ENCODE measurements around the gene PCCA. TPM values are rescaled to one million over a fixed set of nuclear protein-coding genes. Genes with fewer than 3 reads are reported as not detected.

The PCCA gene
- total RNA-seq, 1 experiment from 2014 or later: 52.8 TPM

GRCh38 chr13:100148422-100148821 is 59.5 kb downstream of the PCCA start (continued):
- TF ChIP-seq ARID4B (CRISPR knock-in tag; IDR thresholded peaks at IDR 0.05; ENCODE audit: borderline replicate concordance) (no peak), FOXP4 (CRISPR knock-in tag; IDR thresholded peaks at IDR 0.05) (peak; percentile 91; the same call in 1 of the 2 replicates), RORB (CRISPR knock-in tag; IDR thresholded peaks at IDR 0.05) (no peak), JAZF1 (CRISPR knock-in tag; IDR thresholded peaks at IDR 0.05) (no peak), MLX (CRISPR knock-in tag; IDR thresholded peaks at IDR 0.05) (no peak)

GRCh38 chr13:100149389-100149788 is 60.5 kb downstream of the PCCA start:
- DNase-seq (ENCODE audit: low spot score): no peak
- H3K4me3 Mint-ChIP-seq: peak overlapping the region; percentile 22; the same call in 1 of the 2 replicates
- H3K36me3 Mint-ChIP-seq: peaks cover 17% of the 10 kb centered on the region
- H3K4me1 Mint-ChIP-seq: peaks cover 58% of the 10 kb centered on the region
- H3K27me3 Mint-ChIP-seq (ENCODE audit: low read depth): no peaks in the 10 kb centered on the region
- POLR2A ChIA-PET: no interaction called here
- CTCF ChIA-PET: no interaction called here
- ATAC-seq: no peak
- H3K27ac Mint-ChIP-seq: peak overlapping the region; percentile 76
- H3K9me3 Mint-ChIP-seq: no peaks in the 10 kb centered on the region
- TF ChIP-seq ZNF281 (CRISPR knock-in tag; IDR thresholded peaks at IDR 0.05) (no peak), ETV6 (CRISPR knock-in tag; IDR thresholded peaks at IDR 0.05) (no peak), CBFB (CRISPR knock-in tag; IDR thresholded peaks at IDR 0.05; ENCODE audit: low read depth) (no peak), JAZF1 (CRISPR knock-in tag; IDR thresholded peaks at IDR 0.05) (no peak), NFYB (CRISPR knock-in tag; conservative IDR thresholded peaks at IDR 0.05; ENCODE audit: low read depth) (no peak), ZNF423 (CRISPR knock-in tag; IDR thresholded peaks at IDR 0.05) (no peak), ZNF532 (CRISPR knock-in tag; IDR thresholded peaks at IDR 0.05; ENCODE audit: borderline replicate concordance) (no peak), AR (CRISPR knock-in tag; IDR thresholded peaks at IDR 0.05) (no peak), PREB (CRISPR knock-in tag; IDR thresholded peaks at IDR 0.05; ENCODE audit: borderline replicate concordance) (no peak), ZBTB43 (CRISPR knock-in tag; IDR thresholded peaks at IDR 0.05) (no peak)
